Raji (cell line): Measurements from ENCODE around the gene GMIP.

ENCODE experiments used
- POLR2A ChIP-seq: IDR thresholded peaks from 2 replicates; pipeline ENCODE4 v1.6.1; 2011; ENCODE audit warnings: low read depth, low read length, control low read depth; ENCODE audit not compliant: insufficient read depth

GMIP gene

DNA sequence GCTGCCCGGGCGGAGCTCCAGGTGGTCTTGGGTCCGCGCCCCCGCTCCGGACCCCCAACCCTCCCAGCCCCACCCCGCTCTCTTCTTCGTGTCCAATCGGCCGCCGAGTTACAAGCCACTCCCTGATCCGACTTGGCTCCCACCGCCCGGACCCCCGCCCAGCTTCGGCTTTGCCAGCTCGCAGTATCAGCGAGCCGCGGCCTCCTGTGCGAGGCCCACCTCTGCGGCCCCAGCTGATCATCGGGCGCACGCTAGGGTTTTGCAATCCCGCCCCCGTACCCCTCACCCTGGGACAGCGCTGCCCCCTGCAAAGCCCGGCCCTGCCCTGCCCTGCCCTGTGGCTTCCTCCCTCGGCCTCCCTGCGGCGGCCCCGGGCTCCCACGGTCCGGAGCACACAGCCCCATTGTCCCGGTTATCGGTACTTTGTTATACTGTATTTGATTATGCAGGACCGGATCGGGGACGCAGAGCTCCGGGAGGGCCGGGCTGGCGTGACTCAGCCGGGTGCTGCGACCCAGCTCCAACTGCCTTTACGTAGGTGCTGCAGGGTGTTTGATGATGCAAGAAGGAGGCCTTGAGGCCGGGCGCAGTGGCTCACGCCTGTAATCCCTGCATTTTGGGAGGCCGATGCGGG lies 14.8 kb downstream of the GMIP start:
- TF ChIP-seq POLR2A = no peak

DNA sequence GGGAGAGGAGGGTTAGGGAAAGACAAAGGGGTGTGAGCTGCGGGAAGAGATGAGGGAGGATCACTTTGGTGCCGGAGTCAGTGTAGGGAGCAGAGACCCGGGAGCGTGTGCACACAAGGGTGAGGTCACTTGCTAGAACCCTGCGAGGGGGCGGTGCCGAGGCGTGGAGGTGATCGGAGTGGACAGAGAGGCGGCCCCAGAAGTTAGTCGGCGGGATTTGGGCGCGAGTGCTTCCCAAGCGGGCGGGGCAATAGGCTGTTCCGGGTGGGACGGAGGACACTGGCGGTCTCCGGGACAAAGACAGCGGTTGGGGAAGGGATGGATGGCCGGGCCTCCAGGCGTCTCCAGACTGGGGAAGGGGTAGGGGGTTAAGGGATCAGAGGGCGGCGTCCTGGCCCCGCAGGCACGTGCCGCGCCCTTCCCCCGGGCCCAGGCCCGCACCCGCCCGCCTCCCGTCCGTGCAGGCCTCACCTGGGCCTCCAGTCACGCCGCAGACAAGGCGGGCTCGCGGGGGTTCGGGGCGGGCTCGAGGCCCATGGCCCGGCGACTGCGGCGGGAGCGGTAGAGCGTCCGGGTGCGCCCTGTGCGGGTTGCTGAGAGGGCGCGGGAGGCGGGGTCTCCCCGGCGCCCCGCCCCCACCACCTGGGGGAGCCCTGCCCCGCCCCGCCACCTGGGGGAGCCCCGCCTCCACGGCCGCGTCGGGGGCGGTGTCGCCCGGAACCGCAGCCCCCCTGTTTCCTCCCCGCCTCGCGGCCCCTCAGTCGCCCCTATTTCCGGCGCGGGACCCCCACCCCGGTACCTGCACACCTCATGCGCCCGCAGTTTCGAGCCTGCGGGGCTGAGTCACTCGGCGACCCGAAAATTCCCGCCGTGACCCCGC lies 15.6 kb downstream of the GMIP start, which contains the start of gene LPAR2:
LPAR2 (minus strand) TSS at position 600 of the 880 bp plus-strand sequence. CDS start 945 bp downstream, outside the sequence.
- TF ChIP-seq POLR2A = 0 out of 2 replicates have a peak, but pooled peaks have one; percentile 38

DNA sequence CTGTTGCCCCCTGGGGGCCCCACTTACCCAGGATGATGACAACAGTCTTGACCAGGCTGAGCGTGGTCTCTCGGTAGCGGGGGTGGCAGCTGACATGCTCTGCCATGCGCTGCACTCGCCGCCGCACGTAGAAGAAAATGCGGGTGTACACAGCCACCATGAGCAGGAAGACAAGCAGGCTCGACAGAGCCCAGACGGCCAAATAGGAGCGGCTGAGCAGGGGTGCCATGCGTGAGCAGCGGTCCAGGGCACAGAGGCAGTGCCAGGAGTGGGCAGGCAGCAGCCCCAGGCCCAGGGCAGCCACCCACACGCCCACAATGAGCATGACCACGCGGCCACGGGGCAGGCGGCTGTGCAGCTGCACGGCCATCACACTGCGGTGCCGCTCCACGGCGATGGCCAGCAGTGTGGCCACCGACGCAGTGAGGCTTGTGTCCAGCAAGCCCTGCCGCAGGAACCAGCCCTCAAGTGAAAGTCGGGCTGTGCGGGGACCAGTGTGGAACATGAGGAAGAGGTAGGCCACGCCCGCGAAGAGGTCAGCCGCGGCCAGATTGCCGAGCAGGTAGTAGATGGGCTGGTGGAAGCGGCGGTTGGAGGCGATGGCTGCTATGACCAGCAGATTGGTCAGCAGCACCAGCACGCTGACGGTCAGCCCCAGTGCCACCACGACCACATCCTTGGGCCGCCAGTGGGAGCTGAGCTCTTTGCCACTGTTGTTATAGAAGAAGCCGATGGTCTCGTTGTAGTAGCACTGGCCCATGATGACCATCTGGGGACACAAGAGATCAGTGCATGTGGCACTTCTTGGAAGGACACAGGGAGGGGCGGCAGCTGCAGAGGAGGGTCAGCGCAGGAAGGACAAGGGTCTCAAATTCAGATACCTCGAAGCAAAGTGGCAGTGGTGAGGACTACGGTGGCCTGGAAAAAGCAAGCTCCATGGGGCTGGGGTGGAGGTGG lies 16.7 kb downstream of the GMIP start:
- no peak for TF ChIP-seq POLR2A

DNA sequence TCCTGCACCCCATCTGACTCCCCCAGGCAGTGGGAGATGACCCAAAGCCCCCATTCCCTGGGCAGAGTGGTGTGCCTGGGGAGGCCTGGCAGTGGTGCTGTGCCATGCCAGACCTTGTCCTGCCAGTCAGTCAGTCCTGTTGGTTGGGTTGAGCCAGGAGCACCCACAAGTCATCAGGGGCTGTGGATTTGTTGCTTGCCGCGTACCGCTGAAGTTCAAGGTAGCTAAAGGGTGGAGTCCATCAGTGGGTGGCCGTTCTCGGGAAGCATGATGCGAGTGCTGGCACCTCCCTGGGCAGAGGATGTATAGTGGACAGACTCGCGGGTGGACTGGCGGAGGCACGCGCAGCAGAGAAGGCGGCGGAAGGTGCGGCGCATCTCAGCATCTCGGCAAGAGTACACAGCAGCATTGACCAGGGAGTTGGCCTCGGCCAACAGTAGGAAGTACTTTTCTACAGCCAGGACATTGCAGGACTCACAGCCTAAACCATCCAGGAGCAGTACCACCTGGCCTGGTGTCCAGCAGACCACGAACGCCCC lies 19.4 kb downstream of the GMIP start:
- TF ChIP-seq POLR2A = no peak

DNA sequence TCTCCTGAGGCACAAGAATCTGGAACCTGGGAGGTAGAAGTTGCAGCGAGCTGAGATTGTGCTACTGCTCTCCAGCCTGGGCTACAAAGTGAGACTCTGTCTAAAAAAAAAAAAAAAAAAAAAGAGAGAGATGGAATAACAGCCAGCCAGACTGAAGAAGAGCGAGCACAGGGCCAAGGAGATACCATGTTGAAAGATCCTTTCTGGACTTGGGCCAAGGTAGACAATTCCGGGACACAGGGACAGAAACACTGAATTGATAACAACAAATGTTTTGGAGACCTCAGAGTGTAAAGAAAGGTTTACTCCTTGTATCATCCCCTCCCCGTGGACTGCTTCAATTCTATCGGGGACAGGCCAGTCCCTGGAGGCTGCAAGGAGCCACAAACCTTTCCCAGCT lies 20.1 kb downstream of the GMIP start:
- TF ChIP-seq POLR2A = no peak

DNA sequence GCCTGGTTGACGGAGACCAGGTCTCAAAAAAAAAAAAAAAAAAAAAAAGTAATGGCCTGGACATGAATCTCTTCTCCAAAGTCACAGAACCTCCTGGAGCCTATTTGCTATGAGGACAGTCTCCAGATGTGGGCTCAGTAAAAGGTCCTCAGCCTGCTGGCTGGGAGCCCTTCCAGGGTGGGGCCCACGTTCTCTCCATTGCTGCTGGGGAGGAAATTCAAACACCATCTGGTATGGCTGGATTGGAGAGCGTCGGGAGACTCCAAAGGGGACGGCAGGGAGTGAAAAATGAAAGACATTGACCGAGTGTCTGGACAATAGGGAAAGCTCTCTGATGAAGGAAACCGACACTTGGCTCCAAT lies 23.6 kb downstream of the GMIP start:
- TF ChIP-seq POLR2A = no peak

DNA sequence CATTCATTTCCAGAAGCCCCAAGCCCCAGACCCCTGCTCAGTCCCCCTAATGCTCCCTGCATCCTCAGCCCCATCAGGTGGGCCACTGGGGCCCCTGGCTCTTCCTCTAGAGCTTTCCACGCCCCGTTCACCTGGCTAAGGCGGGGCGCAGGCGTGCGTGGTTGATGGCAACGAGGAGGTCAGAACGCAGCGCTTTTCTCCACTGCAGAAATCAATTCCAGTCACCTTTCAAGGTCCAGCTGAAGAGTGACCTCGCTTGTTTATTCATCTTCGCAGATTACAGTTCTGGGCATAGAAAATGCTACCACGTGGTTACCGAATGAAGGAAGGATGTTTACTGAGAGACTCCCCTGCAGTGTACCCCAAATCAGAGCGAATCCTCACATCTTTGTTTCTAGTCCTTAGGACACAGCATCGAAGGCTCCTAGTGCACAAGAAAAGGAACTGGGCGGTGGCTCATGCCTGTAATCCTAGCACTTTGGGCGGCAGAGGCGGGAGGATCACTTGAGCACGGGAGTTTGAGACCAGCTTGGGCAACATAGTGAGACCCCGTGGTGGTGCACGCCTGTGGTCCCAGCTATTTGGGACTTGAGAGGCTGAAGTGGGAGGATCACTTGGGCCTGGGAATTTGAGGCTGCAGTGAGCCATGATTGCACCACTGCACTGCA lies 24.1 kb downstream of the GMIP start:
- TF ChIP-seq POLR2A = no peak

DNA sequence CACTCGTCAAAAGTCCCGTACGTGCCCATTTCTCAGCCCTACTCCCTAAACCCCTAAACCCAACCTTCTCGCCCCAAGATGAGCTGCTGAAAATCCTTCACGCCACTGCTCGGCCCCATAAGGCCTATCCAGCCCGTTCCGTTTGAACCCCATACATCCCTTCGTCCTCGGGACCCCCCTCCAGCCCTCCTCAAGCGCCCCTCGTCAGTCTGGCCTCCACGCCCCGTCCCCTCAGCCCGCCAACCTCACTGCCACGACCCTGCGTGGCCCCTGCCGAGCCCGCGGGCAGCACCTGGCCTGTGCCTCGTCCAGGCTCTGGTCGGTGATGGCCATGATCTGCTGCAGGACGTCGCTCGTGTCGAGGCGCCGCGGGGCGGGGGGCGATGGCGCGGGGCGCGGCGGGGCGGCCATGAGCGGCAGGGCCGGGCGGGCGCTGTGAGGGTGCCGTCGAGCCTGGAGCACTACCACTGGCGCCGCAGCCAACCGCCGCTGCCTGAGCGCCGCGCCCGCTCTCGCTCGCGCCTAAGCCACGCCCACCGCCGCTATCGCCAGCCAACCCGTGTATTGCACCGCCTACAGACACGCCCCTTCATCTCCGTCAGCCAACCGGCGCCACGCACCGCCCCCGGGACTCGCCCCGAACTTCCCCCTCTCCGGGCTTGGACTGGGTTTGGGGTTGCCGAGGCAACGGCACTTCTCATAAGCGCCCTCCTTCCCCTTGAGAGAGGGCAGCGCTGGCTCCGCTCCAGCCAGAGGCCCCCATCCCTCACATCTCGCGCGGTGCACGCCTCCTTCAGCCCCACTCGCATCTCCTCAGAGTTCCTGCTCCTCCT lies 25.0 kb downstream of the GMIP start, which contains the start of gene PBX4:
PBX4 (minus strand) TSS at position 469 of the 833 bp plus-strand sequence; CDS start at position 411, 58 bp downstream.
- peak; percentile 77 for TF ChIP-seq POLR2A

DNA sequence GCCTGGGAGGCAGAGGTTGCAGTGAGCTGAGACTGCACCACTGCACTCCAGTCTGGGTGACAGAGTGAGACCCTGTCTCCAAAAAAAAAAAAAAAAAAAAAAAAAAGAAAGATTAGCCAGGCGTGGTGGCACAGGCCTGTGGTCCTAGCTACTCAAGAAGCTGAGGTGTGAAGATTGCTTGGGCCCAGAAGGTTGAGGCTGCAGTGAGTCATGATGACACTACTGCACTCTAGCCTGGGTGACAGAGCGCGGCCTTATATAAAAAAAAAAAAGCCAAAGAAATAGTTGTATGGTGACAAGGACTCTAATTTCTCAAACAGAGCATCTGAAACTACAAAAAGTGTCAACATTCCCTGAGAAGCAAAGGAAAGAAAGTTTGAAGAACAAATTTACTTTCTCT lies 28.4 kb downstream of the GMIP start:
- no peak for TF ChIP-seq POLR2A

DNA sequence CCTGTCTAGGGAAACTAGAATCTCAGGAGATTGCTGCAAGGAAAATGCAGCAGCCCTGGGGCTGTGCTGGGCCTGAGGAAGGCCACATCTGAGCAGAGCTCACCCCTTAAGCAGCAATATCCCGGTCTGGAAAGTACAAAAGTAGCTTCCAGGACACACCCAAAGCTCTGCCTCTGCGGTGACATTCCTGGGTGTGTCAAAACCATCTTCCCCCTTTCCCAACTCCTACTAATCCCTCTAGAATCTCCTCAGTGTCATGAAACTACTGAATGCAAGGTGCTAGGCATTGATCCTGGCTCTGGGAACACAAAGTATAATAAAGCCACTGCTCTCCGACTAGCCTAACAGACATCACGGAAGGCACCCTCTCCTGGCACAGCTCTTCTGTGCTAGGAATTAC lies 30.0 kb downstream of the GMIP start:
- TF ChIP-seq POLR2A = no peak

DNA sequence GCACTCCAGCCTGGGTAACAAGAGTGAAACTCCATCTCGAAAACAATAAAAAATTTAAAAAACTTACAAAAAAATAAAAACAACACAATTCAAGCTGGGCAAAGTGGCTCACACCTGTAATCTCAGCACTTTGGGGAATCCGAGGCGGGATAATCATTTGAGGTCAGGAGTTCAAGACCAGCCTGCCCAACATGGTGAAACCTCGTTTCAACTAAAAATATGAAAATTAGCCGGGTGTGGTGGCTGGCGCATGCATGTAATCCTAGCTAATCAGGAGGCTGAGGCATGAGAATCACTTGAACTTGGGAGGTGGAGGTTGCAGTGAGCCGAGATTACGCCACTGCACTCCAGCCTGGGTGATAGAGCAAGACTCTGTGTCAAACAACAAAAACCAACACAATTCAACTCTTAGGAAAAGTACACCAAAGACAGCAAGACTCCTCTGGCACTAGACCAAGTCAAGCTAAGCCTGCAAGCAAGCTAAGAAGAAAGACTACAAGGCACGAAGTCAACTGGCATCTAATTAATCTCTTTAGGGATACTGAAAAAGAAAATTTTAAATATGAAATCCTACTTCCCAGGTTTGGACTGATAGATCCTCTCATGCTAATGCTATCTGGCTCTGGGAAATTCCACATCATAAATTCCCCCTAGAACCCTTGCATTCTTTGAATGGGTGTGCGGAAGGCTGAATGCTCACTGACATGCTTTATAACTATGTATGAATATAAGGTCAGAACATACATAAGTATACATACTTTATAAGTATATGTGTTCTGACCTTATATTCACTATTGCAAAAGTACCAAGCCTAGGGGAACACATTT lies 32.9 kb downstream of the GMIP start:
- TF ChIP-seq POLR2A = no peak

DNA sequence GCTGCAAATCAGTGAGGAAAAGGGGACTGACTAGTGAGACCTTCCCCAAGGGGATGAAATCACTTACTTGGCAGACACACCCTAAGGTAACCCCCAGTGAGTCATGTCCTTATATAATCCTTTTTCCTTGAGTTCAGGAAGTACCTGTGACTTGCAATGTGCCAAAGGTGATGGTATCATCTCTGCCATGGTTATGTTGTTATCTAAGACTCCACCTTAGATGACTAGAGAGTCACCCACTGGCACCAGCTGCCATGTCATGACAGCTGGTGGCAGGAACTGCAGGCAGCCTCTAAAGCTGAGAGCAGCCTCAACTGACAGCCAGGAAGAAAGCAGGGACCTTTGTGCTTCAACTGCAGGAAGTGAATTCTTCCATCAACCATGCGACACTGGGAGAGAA lies 37.4 kb downstream of the GMIP start:
- TF ChIP-seq POLR2A = no peak
